Natural killer cell treated with Interleukin-12 subunit alpha and Interleukin-12 subunit beta and Interleukin-15 and Interleukin-18, amount 100 ng/mL, for 72 hours (primary cell): Measurements from ENCODE around the gene MSI2. TPM values are rescaled to one million over a fixed set of nuclear protein-coding genes. Genes with fewer than 3 reads are reported as not detected.
A peak's percentile ranks its signal among the peaks of the same experiment; 100 is the strongest.

Experiments
- ATAC-seq, 2 donors: fragments of 150-1000 bp; cut with Tn5 transposase in 1 of 2; sonication (Bioruptor Pico), chemical (Tn5 transposase) in 1 of 2; 2 replicates each; pipeline ENCODE4 v1.10.0; 2021
- DNase-seq: peaks from one replicate; pipeline ENCODE4 v3.0.0; 2022; ENCODE audit warnings: low spot score
- H3K27ac Mint-ChIP-seq, 2 donors: 1 replicate in 1 of 2; 2 replicates in 1 of 2; pipeline ENCODE4 v1.8.0; 2022; ENCODE audit warnings: mixed read lengths in 2 of 2, mild to moderate bottlenecking in 1 of 2, moderate library complexity in 1 of 2
- H3K27me3 Mint-ChIP-seq, 2 donors: 1 replicate in 1 of 2; 2 replicates in 1 of 2; pipeline ENCODE4 v1.8.0; 2022; ENCODE audit warnings: mixed read lengths in 2 of 2
- H3K36me3 Mint-ChIP-seq: one replicate; pipeline ENCODE4 v1.8.0; 2022; ENCODE audit warnings: mixed read lengths
- H3K4me1 Mint-ChIP-seq, 2 donors: 1 replicate in 1 of 2; 2 replicates in 1 of 2; pipeline ENCODE4 v1.8.0; 2022; ENCODE audit warnings: low read depth in 2 of 2, mixed read lengths in 2 of 2, mild to moderate bottlenecking in 1 of 2
- H3K4me3 Mint-ChIP-seq: one replicate; pipeline ENCODE4 v1.8.0; 2022; ENCODE audit warnings: mixed read lengths
- H3K9me3 Mint-ChIP-seq: 2 replicates; pipeline ENCODE4 v1.8.0; 2022; ENCODE audit warnings: mixed read lengths
- total RNA-seq, 2 donors: library from RNA; stranded (reverse); gene quantifications; one replicate each; pipeline ENCODE4 v1.2.3, GENCODE V29; 2022

Gene MSI2
- total RNA-seq, 2 donors from 2014 or later, result 51.3 to 126 TPM

GRCh38 chr17:57631871-57632270 is 375.5 kb downstream of the MSI2 start:
- Mint-ChIP-seq H3K4me3 (no peak overlapping the region), H3K36me3 (peaks cover 4% of the 10 kb centered on the region), H3K4me1 (peaks cover 0 to 10% of the 10 kb centered on the region in 2 donors), H3K27ac (peak overlapping the region in 1 of 2 donors; percentile 78), H3K27me3 (no peaks in the 10 kb centered on the region), H3K9me3 (no peaks in the 10 kb centered on the region)
- DNase-seq, result no peak
- ATAC-seq, result no peak

DNA sequence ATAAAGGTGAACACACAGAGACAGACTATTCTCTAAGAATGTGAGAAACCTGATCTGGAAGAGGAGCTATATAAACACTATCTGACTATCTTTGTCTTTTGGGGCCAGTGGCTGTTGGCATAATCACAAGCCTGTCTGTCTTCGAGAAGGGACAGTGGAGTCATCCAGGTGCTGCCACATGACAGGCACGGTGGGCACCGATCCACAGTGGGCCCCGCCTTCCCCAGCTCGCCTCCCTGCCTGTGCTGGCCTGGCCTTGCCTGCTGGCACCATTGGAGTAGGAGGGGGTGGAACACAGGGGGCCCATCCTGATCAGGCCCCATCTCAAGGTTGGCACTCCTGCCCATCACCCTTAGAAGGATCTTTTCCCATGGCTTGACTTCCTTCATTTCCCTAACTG is 376.0 kb downstream of the MSI2 start:
- DNase-seq (no peak), ATAC-seq (no peak)
- Mint-ChIP-seq H3K36me3 (peaks cover 4% of the 10 kb centered on the region), H3K4me3 (no peak overlapping the region), H3K27me3 (no peaks in the 10 kb centered on the region), H3K27ac (peak overlapping the region in 1 of 2 donors; percentile 78), H3K4me1 (peaks cover 0 to 10% of the 10 kb centered on the region in 2 donors), H3K9me3 (no peaks in the 10 kb centered on the region)

DNA sequence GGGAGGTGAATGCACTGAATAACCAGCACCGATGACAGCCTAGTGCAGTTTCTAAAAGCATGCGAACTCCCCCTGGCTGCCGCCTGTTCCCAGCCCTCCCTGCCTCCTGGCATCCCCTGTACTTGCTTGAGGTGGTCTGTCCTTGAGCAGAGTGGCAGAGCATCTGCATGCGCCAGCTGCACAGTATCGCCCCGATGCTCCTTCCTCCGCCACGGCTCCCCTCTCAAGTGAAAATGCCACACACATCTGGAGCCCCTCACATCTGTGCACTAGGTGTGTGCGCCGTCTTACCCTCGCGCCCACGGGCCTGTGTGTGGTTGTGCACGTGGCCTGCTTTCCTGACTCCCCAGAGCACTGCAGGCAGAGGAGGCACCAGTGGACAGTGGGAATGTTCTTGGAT is 376.9 kb downstream of the MSI2 start:
- no peak for DNase-seq
- Mint-ChIP-seq H3K9me3 (no peaks in the 10 kb centered on the region), H3K27ac (peak overlapping the region in 1 of 2 donors; percentile 56), H3K4me1 (peaks cover 0 to 8% of the 10 kb centered on the region in 2 donors), H3K36me3 (peaks cover 4% of the 10 kb centered on the region), H3K27me3 (no peaks in the 10 kb centered on the region), H3K4me3 (no peak overlapping the region)
- ATAC-seq, result no peak

GRCh38 chr17:57634713-57635465 is 378.6 kb downstream of the MSI2 start:
- no peaks in the 10 kb centered on the region for H3K9me3 Mint-ChIP-seq
- peaks cover 0 to 8% of the 10 kb centered on the region in 2 donors for H3K4me1 Mint-ChIP-seq
- H3K4me3 Mint-ChIP-seq, result no peak overlapping the region
- peaks cover 4% of the 10 kb centered on the region for H3K36me3 Mint-ChIP-seq
- no peaks in the 10 kb centered on the region for H3K27me3 Mint-ChIP-seq
- ATAC-seq (no peak), DNase-seq (no peak)
- no peak overlapping the region for H3K27ac Mint-ChIP-seq

- Mint-ChIP-seq H3K27me3 (no peaks in the 10 kb centered on the region), H3K27ac (peak overlapping the region; percentile 40 to 64), H3K36me3 (peaks cover 4% of the 10 kb centered on the region), H3K9me3 (no peaks in the 10 kb centered on the region), H3K4me3 (no peak overlapping the region), H3K4me1 (peaks cover 0 to 8% of the 10 kb centered on the region in 2 donors)
- DNase-seq, result peak; percentile 57
- no peak for ATAC-seq
These were observed 380.0 kb downstream of the MSI2 start for GRCh38 chr17:57636274-57636673.

GRCh38 chr17:57636985-57637665 is 380.8 kb downstream of the MSI2 start:
- Mint-ChIP-seq H3K4me3 (no peak overlapping the region), H3K27me3 (no peaks in the 10 kb centered on the region), H3K36me3 (peaks cover 4% of the 10 kb centered on the region), H3K9me3 (no peaks in the 10 kb centered on the region), H3K4me1 (peaks cover 0 to 8% of the 10 kb centered on the region in 2 donors), H3K27ac (peak overlapping the region; percentile 40 to 64)
- peak; percentile 16 for DNase-seq
- ATAC-seq, result no peak

DNA sequence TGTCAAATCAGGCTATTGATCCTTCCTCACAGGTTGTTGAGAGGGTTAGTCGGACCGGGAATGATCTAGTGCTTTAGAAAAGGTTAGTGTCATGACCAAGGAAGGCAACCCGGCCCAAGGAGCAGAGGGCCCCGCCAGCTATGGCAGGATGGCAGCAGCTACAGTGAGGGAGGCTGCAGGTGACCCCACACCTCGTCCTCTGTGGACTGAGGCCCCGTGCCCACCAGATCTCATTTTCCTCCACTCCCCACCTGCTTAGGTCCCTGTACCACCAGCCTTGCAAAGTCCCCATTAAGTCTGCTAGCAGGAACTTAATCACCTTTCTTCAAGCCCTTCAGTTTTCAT is 381.3 kb downstream of the MSI2 start:
- H3K36me3 Mint-ChIP-seq, result peaks cover 4% of the 10 kb centered on the region
- peaks cover 0 to 8% of the 10 kb centered on the region in 2 donors for H3K4me1 Mint-ChIP-seq
- peak; percentile 0 for DNase-seq
- no peak for ATAC-seq
- peak overlapping the region in 1 of 2 donors; percentile 64 for H3K27ac Mint-ChIP-seq
- H3K4me3 Mint-ChIP-seq, result no peak overlapping the region
- no peaks in the 10 kb centered on the region for H3K9me3 Mint-ChIP-seq
- no peaks in the 10 kb centered on the region for H3K27me3 Mint-ChIP-seq

GRCh38 chr17:57638284-57638683 is 382.0 kb downstream of the MSI2 start:
- H3K27me3 Mint-ChIP-seq, result no peaks in the 10 kb centered on the region
- DNase-seq, result peak; percentile 45
- ATAC-seq, result no peak
- H3K4me1 Mint-ChIP-seq, result peaks cover 0 to 8% of the 10 kb centered on the region in 2 donors
- no peaks in the 10 kb centered on the region for H3K9me3 Mint-ChIP-seq
- H3K4me3 Mint-ChIP-seq, result no peak overlapping the region
- peaks cover 4% of the 10 kb centered on the region for H3K36me3 Mint-ChIP-seq
- H3K27ac Mint-ChIP-seq, result peak overlapping the region in 1 of 2 donors; percentile 64

DNA sequence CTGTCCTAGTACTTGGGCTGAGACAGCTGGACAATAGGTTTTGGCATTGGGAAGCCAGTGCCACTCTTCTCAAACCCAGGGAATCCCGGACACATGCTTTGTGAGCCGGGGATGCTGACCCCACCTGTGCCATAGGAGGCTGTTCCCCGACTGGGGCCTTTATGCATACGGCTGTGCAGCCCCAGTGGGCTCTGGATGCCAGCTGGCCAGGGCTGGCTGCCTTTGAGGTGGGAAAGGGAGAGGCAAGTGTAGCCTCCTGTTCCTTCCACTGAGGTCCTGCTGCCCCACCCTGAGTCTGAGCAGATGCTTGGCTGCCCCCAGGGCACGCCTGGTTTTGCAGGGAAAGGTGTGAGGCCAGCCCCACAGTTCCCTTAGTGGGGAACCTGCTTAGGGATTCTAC is 383.1 kb downstream of the MSI2 start:
- DNase-seq (no peak), ATAC-seq (no peak)
- H3K27me3 Mint-ChIP-seq, result no peaks in the 10 kb centered on the region
- no peak overlapping the region for H3K4me3 Mint-ChIP-seq
- H3K27ac Mint-ChIP-seq, result no peak overlapping the region
- no peaks in the 10 kb centered on the region for H3K9me3 Mint-ChIP-seq
- peaks cover 3 to 9% of the 10 kb centered on the region in 2 donors for H3K4me1 Mint-ChIP-seq
- no peaks in the 10 kb centered on the region for H3K36me3 Mint-ChIP-seq

DNA sequence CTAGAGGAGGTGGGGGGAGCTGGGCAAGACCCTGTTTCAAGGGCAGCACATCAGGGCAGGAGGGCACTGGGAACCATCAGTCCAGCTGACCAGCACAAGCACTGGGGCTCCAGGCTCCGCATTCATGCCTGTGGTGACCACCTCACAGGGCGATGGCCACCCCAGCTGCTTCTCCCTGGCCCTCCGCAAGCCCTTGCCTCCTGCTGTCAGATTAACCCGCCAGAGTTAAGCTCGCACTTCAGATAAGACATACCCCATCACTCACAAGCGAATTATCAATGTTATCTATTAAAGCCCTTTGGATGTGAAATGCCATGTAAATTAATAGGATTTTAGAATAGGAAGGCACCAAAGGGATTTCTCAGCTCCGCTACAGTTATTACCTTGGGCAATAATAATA is 383.8 kb downstream of the MSI2 start:
- Mint-ChIP-seq H3K27me3 (no peaks in the 10 kb centered on the region), H3K4me1 (peaks cover 5 to 11% of the 10 kb centered on the region in 2 donors), H3K9me3 (no peaks in the 10 kb centered on the region), H3K36me3 (no peaks in the 10 kb centered on the region), H3K4me3 (no peak overlapping the region), H3K27ac (peak overlapping the region in 1 of 2 donors; percentile 64)
- DNase-seq, result no peak
- no peak for ATAC-seq

GRCh38 chr17:57641761-57642160 is 385.4 kb downstream of the MSI2 start:
- ATAC-seq, result no peak
- Mint-ChIP-seq H3K27ac (peak overlapping the region in 1 of 2 donors; percentile 64), H3K4me1 (peaks cover 17% of the 10 kb centered on the region in 2 donors), H3K4me3 (no peak overlapping the region), H3K36me3 (no peaks in the 10 kb centered on the region), H3K9me3 (no peaks in the 10 kb centered on the region), H3K27me3 (no peaks in the 10 kb centered on the region)
- no peak for DNase-seq

DNA sequence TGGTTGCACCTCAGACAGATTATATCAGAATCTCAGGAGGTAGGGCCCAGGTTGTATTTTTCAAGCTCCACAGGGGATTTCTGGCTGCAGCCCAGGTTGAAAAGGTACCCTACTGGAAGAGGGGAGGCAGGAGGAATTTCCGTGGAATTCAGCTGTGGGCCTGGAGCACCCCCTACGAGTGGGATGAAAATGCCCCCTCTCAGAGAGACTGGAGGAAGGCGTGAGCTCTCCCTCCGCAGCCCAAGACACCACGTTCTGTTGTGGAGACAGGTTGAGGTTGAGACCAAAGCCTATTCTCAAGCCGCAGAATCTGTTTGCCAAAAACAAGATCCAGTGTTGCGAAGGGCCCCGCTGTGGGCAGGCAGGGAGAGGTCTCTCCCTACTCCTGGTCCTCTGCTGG is 386.7 kb downstream of the MSI2 start:
- ATAC-seq (no peak), DNase-seq (no peak)
- Mint-ChIP-seq H3K4me1 (peaks cover 17 to 18% of the 10 kb centered on the region in 2 donors), H3K36me3 (no peaks in the 10 kb centered on the region), H3K27ac (peak overlapping the region in 1 of 2 donors; percentile 39), H3K27me3 (no peaks in the 10 kb centered on the region), H3K4me3 (no peak overlapping the region), H3K9me3 (no peaks in the 10 kb centered on the region)

- H3K4me1 Mint-ChIP-seq, result peaks cover 17 to 18% of the 10 kb centered on the region in 2 donors
- H3K4me3 Mint-ChIP-seq, result no peak overlapping the region
- ATAC-seq (no peak), DNase-seq (no peak)
- no peaks in the 10 kb centered on the region for H3K9me3 Mint-ChIP-seq
- H3K27me3 Mint-ChIP-seq, result no peaks in the 10 kb centered on the region
- H3K36me3 Mint-ChIP-seq, result no peaks in the 10 kb centered on the region
- peak overlapping the region; percentile 82 to 87 for H3K27ac Mint-ChIP-seq
These were observed 388.0 kb downstream of the MSI2 start for GRCh38 chr17:57644326-57644725.

DNA sequence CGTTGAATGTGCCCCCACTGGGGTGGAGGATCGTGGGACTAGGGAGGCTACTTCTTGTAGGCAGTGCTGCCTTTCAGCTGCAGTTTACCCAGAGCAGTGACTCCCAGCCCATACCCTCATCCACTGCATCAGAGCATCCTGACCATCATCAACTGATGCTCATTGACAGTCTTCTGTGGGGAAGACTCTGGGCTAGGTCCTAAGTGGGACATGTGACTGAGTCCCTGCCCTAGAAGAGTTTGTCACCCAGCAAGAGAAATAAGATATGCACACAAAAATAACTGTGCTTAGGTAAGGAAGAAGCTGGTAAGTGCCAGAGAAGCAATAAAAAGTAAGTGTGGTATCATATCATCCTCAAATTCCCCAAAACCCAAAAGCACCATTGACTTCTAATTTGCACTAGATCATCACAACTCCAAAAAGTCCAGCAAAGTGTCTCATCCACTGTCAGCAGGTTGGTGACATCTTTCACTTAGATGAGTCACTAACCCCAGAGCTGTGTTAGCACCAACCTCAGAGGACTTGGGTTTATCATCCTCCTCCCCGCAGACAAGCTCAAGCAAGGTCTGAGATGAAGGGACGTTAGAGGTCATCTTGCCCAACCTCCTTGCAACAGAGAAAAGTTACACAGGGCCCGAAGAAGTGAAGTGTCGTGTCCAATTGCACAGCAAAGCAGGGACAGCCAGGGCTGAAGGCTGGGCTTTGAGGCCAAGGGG is 389.8 kb downstream of the MSI2 start:
- peak overlapping the region; percentile 82 to 87 for H3K27ac Mint-ChIP-seq
- H3K36me3 Mint-ChIP-seq, result no peaks in the 10 kb centered on the region
- no peaks in the 10 kb centered on the region for H3K27me3 Mint-ChIP-seq
- H3K4me1 Mint-ChIP-seq, result peaks cover 18 to 24% of the 10 kb centered on the region in 2 donors
- DNase-seq (peak; percentile 84), ATAC-seq (peak; percentile 98 to 99)
- H3K9me3 Mint-ChIP-seq, result no peaks in the 10 kb centered on the region
- H3K4me3 Mint-ChIP-seq, result peak overlapping the region; percentile 35
